LHCN-M2 (cell line): ENCODE results near the gene ANO10. TPM values are rescaled to one million over a fixed set of nuclear protein-coding genes. Genes with fewer than 3 reads are reported as not detected.
A peak's percentile ranks its signal among the peaks of the same experiment; 100 is the strongest.
"Not testable (repeated sequence)": the region's sequence is repeated elsewhere in the genome, so short reads cannot be mapped to it uniquely, and the experiment has no call there.

ENCODE experiments used
- DNase-seq: peaks from one replicate; pipeline ENCODE4 v3.0.0-alpha.2; 2012; ENCODE audit warnings: low read depth
- total RNA-seq: library from RNA; depleted of rRNA; stranded (reverse); fragments of >200 nt; gene quantifications from 2 replicates; pipeline ENCODE4 v1.2.3, GENCODE V29; 2014

The ANO10 gene
- total RNA-seq, 1 experiment from 2014 or later, result 50.9 TPM

DNA sequence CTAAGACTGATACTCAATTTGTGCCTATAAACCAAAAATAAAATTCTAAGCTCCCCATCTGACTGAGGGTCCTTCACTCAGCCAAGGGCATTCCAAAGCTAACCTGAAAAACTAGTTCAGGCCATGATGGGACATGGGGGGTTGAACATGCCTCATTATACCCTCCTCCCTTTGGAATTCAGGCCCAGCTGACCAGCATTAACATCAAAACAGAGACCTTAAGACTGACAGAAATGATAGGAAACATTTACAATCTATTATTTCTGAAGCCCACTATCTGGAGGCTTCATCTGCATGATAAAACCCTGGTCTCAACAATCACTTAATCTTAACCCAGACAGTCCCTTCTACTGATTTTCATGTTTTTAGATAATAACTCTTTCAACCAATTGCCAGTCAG lies 140.4 kb downstream of the ANO10 start:
- no peak for DNase-seq

DNA sequence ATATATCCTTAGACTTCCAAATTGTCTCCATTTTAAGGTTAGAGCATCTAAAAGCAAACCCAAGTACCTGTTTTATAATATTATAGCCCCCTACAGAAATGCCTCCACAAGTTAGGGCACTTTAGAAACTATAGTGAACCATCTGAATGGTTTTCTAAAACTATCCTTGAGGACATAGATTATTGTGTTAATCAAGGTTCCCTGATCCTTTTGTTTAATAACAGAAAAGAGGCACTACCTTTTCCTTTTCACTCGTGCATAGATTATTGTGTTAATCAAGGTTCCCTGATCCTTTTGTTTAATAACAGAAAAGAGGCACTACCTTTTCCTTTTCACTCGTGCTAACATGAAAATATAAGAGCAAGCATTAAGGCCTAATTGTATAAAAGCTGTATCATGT lies 143.0 kb downstream of the ANO10 start:
- DNase-seq, result not testable (repeated sequence)

DNA sequence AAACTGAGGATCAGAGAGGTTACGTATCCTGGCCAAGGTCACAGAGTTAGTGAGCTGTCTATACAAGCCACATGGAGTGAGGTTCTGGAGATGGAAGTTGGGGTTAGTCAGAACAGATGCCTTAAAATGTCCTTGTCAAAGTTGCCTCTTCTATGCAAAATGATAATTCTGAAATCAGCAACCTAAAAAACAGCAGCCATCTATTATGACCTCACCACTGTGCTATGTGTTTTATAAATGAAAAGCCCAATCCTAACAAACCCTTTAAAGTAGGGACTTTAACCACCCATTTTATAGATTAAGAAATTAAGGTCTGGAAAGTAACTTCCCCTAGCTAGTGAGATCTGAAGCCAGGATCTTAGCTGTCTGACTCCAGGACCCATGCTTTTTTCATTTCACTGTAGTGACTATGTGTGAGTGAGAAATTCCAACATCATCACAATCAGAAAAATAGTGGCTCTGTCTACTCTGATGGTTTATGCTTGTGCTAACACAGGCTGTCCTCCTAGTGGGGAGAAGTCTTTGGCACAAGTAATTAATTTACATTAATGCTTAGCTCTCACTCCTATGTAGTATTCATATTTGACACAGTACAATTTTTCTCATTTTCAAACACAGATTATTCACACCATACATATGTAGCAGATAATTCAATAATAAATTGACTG lies 143.6 kb downstream of the ANO10 start:
- no peak for DNase-seq

DNA sequence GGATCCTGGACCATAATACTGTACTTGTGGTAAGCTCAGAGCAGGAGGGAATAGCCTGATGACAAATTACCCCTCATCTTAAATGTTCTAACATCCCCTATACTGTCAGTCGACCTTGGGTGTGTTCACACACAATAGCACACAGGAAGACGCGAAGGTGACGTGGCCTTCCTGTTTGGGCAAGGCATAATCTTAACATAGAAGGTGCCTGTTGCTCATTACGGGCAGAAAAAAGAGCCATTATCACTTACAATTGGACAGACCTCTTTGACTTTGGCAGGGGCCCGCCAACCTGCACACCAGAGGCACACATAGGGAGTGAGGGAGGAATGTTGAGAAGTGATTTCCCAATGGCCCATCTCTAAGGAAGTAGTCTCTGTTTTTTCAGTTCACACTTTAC lies 144.2 kb downstream of the ANO10 start:
- no peak for DNase-seq

DNA sequence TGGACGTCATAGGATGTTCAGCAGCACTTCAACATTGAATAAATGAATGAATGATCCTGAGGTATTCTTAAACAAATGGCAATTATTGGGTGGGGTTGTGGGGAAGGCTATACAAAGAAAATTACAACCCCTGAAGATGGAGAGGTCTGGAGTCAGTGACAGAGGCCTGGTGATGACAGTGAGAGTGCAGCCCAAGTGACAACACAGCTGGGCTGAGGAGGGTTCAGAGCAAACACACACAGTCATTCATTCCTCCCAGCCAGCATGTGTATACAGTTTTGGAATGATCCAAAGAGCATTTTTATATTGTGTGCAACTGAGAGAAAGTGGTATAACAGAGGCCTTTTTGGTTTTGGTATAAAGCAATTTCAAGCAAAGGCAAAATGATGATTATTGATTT lies 148.1 kb downstream of the ANO10 start:
- no peak for DNase-seq

DNA sequence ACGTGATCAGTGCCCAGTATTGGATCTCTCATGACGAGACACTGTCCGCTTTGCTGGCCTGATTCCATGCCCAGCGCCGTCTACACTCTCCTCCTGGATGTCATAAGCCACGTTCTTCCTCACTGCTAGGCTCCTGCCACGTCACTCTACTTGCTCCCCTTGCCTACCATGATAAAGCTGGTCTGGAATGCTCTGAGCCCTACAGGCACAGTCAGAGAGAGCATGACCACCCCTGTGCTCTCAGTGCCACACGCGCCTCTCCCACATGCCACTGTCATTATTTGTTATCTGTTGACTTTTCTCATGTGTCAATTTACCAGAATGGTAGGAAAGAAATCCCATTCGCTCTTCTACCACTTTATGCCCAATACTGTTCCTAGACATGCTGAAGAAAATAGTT lies 148.6 kb downstream of the ANO10 start:
- no peak for DNase-seq

DNA sequence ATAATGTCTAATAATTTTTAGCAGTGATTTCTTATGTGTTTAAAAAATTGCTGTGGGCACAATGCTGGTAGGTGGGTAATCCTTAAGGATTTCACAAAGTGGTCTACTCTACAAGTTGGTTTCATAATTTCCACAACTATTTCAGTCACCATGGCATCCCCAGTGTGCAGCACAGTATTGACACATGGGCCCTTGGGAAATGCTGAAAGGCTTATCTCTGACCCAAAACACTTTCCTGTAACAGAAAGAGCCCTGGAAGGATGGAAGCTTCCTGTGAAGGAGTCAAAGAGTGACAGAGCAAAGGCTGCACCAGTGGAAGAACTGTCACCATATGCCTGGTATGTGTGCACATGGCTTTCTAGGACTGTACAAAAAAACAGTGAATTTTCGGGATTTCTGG lies 153.7 kb downstream of the ANO10 start:
- DNase-seq, result peak; percentile 11

DNA sequence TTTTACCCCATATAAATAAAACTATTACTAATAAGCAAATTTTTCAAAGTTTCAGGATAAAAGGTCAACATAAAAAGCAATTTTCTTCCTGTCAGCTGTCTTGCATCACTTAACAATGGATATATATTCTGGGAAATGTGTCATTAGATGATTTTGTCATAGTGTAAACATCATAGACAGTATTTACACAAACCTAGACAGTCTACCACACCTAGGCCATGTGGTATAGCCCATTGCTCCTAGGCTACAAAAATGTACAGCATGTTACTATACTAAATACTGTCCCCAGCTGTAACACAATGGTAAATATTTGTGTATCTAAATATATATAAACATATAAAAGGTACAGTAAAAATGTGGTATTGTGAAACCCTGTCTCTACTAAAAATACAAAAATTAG lies 156.7 kb downstream of the ANO10 start:
- DNase-seq, result peak; percentile 10

DNA sequence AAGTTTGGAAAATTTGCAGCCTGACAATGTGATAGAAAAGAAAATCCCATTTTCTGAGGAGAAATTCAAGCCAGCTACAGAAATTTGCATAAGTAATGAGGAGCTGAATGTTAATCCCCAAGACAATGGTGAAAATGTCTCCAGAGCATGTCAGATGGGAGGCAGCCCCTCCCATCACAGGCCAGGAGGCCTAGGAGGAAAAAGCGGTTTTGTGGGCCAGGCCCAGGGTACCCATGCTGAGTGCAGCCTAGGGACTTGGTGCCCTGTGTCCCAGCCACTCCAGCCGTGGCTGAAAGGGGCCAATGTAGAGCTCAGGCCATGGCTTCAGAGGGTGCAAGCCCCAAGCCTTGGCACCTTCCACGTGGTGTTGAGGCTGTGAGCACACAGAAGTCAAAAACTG lies 159.2 kb downstream of the ANO10 start:
- DNase-seq, result not testable (repeated sequence)

DNA sequence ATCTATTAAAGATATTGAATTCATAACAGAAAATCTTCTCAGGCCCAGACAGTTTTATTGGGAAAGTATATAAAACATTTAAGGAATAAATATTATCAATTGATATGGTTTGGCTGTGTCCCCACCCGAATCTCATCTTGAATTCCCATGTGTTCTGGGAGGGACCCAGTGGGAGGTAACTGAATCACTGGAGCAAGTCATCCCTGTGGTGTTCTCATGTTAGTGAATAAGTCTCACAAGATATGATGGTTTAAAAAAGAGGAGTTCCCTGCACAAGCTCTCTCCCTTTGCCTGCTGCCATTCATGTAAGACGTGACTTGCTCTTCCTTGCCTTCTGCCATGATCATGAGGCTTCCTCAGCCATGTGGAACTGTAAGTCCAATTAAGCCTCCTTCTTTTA lies 160.5 kb downstream of the ANO10 start:
- DNase-seq, result peak; percentile 11

DNA sequence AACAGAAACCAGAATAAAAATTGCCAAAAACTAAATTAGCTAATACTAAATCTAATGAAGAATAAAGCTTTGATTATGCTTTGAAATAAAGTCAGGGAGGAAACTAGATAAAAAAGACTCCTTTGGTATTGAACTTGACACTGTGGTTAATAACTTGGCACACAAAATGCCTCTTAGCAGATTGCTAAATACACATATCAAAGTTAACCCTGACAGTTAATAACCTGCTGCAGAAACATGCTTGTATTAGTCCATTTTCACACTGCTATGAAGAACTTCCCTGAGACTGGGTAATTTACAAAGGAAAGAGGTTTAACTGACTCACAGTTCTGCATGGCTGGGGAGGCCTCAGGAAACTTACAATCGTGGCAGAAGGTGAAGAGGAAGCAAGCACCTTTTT lies 164.8 kb downstream of the ANO10 start:
- DNase-seq, result not testable (repeated sequence)

DNA sequence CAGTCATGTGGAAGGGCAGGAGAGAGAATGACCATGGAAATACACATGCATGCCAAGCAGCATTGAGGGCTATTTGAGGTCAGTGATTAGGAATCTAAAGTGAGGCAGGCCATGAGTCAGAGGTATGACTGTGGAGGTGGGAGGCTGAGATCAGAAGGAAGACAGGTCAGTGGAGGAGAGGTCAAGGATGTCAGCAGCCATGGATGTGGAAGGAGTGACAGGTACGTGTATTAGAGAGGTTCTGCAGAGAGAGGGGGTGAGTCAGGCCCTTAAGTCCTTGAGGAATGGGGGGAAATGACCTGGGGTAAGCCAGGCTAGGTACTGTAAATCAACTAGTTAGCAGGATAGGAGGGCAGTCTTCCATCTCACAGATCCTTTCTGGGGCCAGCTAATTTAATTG lies 166.6 kb downstream of the ANO10 start:
- DNase-seq, result peak; percentile 59

DNA sequence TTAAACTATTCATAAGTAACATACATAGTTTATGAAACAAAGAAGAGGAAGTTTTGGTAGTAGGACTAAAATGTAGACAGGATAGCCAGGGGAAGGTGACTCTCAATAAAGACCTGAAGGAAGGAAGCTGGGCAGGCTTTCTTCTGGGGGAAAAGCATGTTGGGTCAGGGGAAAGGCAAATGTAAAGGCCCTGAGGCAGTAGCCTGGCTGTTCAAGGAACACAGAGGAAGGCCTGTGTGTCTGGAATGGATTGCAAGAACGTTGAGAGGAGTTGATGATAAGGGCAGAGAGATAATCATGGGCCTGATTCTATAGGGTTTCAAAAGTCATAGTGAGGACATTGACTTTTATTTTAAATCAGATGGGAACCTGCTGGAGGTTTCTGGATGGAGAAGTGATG lies 167.8 kb downstream of the ANO10 start:
- DNase-seq, result no peak

DNA sequence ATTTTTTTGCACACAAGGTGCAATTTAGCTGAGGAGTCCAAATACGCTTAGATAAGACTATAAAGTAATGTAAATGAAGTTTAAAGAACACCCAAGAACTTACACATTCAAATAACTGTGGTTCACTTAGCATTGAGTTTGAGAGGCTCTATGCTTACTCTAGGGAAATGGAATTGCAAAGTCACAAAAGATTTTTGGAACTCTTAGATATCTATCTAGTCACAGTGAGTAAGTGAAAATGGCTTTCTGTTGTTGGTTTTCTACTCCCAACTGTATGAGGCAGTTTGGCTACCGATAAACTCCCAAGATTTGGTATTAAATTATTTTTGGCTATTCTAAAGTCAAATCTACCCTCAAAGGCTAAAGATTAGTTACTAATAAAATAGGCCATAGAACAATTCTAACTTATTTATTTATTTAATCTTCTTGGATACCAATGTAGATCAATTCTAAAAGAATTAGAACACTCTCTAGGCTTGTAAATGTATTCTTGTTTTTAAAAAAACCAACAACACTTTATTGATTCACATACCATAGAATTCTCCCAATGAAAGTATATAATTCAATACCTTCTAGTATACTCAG lies 170.0 kb downstream of the ANO10 start:
- DNase-seq, result no peak

DNA sequence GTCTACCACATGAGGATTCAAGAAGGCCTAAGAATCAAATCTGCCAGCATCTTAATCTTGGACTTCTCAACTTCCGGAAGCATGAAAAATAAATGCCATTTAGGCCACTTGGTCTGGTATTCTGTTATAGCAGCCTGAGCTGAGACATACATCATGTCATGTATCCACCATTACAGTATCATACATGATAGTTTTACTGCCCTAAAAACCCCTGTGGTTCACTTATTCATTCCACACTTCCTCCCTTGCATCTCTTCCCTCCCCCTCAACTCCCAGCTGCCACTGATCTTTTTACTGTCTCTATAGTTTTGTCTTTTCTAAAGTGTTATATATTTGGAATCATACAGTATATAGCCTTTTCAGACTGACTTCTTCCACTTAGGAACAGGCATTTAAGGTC lies 173.7 kb downstream of the ANO10 start:
- DNase-seq, result no peak

DNA sequence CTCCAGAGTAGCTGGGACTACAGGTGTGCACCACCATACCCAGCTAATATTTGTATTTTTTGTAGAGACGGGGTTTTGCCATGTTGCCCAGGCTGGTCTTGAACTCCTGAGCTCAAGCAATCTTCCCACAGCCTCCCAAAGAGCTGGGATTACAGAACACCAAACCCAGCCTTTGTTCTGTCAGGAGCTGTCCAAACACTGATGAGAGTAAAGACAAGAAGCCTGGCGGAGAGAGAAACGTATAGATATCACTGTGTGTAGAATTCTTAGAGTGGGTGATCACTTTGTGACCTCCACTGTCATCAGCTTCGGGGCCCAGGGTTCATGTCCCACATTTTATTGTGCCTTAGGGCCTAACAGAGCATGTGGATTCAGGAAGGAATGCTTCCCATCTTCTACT lies 176.0 kb downstream of the ANO10 start:
- no peak for DNase-seq

DNA sequence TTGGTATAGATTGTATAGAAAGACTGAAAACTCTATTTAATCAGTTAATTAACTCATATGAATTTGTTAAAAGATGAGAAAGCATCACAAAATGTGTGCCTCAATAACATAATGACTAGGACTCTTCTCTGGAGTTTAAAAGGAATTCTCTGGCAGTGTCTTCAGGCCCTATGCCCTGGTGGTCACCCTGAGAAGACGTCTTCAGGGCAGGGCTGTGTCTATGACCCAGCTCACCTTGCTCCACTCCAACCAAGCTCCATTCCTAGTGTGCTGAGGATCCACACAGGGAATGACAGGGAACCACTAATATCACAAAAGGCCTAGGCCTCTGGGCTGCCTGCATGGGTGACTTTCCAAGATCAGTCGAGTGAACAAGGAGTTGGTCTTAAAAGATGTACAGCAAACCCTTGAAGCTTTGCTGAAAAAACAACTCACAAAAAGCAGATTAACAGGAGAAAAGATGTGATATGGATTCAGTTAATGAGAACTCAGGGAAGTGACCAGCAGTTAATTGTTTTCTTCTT lies 178.9 kb downstream of the ANO10 start:
- no peak for DNase-seq

DNA sequence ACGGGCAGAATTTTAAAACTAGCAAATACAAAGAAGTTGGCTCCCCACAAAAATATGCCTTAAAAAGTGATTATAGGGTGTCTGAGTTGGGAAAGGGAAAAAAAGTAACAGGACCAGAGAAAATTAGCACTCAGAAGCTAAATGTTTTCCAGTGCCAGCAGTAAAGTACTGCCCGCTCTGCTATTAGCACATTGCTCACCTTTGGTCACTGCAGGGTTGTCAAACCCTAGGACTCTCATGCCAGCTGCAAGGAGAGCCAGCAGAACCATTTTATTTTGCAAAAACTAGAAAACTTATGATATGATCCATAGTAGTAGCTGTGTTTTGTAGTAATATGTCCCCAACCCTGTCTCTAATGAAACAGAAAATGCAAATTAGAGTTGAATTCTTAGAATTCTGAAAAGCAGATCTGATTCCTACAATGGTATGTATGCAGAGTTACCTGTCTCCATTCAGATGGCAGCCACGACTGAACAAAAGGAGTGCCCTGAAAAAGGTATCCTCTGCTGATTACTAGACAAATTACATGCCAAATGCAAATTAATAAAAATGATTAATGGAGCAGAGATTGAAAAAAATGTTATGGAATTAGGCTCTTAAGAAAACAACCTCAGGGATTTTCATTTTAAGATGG lies 185.2 kb downstream of the ANO10 start:
- no peak for DNase-seq

DNA sequence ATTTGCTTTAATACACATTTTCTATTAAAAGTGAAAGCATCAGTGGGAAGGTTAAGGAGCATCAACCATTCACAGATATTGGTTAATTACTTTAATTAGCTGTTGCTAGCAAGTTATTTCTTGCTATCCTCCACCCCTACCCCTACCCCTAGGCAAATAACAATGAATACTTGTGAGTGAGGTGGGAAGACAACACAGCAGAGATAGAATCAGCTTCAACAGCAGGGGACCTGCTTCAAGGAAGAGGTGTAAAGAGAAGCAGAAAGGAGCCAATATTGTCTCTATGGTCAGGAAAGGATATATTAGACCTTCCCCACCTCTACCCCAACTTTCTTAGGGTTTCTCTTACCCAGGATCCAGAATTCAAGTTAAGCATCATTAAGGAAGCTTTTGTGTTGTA lies 186.1 kb downstream of the ANO10 start:
- DNase-seq, result no peak

DNA sequence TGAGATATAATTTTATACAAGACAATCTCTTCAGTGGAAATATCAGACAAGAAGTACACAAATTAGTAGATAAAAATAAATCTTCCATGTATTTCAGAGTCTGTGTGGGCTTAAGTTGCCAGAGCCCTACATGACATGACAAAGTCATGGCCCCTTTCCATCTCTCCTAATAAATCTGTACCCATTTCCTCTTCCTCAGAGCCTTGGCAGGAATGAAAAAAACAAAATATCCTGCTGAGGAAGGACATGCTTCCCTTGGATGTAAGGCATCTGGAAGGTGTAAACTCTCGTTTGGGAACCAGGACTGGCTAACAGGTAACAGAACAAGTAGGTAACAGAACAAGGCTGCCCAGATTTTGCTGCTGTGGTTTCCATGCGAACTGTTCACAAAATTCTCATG lies 187.4 kb downstream of the ANO10 start:
- no peak for DNase-seq

DNA sequence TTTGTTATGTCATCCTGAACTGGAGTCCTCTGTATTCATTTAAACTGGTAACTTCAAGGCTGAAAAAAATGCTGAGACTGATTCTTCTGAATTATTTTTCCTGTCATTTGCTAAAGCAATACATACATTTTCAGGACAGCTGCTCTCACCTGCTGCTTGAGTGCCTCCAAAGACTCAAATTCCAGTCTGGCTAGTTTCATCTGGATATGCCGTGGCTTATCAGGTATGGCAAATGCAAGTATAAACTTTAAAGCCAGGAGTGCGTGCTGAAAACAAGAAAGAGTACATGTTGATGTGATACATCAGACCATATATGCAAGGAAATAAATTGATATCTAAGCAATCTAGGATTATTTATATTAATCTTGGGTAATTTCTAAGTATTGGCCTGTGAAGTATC lies 189.3 kb downstream of the ANO10 start:
- DNase-seq, result no peak

DNA sequence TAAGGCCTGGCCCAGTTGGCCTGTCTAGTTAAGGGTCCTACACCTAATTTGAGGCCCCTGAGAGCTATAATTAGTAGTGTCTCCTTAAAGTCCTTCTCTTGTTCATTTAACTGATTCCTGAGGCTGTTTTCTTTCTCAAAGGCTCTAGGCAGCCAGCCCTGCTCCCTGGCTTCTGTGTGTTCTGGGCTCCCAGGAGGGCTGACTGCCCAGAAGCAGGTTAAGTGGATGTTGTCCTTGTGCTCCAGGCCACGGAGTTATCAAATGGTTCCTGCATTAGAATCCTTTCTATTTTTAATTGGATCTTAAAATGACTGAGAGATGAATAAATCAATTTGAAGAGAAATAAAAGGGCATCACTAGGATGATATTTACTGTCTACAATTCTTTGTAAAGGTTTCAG lies 195.4 kb downstream of the ANO10 start:
- no peak for DNase-seq

DNA sequence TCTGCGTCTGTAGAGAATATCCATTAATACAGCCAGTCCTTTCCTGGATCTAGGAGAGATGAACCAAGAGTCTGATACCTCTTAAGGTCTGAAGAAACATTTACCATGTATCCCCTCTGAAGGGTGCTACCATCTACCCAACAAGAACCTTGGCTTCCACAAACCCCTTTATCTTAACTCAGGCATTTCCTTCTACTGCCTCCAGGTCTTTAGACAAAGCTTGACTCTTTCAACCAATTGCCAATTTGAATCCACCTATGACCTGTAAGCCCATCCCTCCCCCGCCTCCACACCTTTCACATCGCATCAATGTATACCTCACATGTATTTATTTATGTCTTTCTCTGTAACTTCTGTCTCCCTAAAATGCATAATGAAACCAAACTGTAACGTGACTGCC lies 196.0 kb downstream of the ANO10 start:
- DNase-seq, result no peak
